Fibroblast of lung (primary cell): ENCODE measurements around the gene ARMH4. TPM values are rescaled to one million over a fixed set of nuclear protein-coding genes. Genes with fewer than 3 reads are reported as not detected.

Experiments
- DNase-seq, 2 donors: peaks; one replicate each; pipeline versions ENCODE4 v3.0.0 to v3.0.0-alpha.2; 2010; ENCODE audit warnings: low read depth in 2 of 2
- H2AFZ ChIP-seq: 2 replicates; pipeline ENCODE4 v1.5.1; 2012; ENCODE audit warnings: low read length, control low read depth, inconsistent platforms
- H3K27ac ChIP-seq: 2 replicates; pipeline ENCODE4 v1.5.1; 2011; ENCODE audit warnings: low read length, control low read depth; ENCODE audit not compliant: insufficient read depth
- H3K27me3 ChIP-seq: 2 replicates; pipeline ENCODE4 v1.5.1; 2011; ENCODE audit warnings: mild to moderate bottlenecking, low read length; ENCODE audit not compliant: control insufficient read depth, insufficient read depth
- H3K36me3 ChIP-seq: 2 replicates; pipeline ENCODE4 v1.5.1; 2011; ENCODE audit warnings: low read length; ENCODE audit not compliant: control insufficient read depth, insufficient read depth
- H3K4me1 ChIP-seq: 2 replicates; pipeline ENCODE4 v1.5.1; 2011; ENCODE audit warnings: low read length; ENCODE audit not compliant: control insufficient read depth, insufficient read depth; ENCODE audit errors: extremely low read depth
- H3K4me2 ChIP-seq: 2 replicates; pipeline ENCODE4 v1.5.1; 2011; ENCODE audit warnings: low read length, control low read depth; ENCODE audit not compliant: insufficient read depth; ENCODE audit errors: extremely low read depth
- H3K4me3 ChIP-seq, 4 experiments: fragments of 200-600 bp in 1 of 4; sonication (generic) in 1 of 4; replicated peaks in 1 of 4; 2 replicates each; pipeline ENCODE4 v1.5.1; 2011 to 2016; ENCODE audit warnings: low read length in 4 of 4, low read depth in 3 of 4, mild to moderate bottlenecking in 3 of 4, control low read depth in 2 of 4, inconsistent platforms in 1 of 4, mixed read lengths in 1 of 4; ENCODE audit not compliant: insufficient read depth in 1 of 4; ENCODE audit errors: control extremely low read depth in 1 of 4
- H3K79me2 ChIP-seq: 2 replicates; pipeline ENCODE4 v1.5.1; 2012; ENCODE audit warnings: mild to moderate bottlenecking, low read length, inconsistent platforms; ENCODE audit not compliant: control insufficient read depth, insufficient read depth
- H3K9ac ChIP-seq: 2 replicates; pipeline ENCODE4 v1.5.1; 2011; ENCODE audit warnings: mild to moderate bottlenecking, low read length, control low read depth; ENCODE audit not compliant: insufficient read depth
- H3K9me3 ChIP-seq: 2 replicates; pipeline ENCODE4 v1.5.1; 2012; ENCODE audit warnings: low read depth, low read length; ENCODE audit not compliant: control insufficient read depth, insufficient read depth
- H4K20me1 ChIP-seq: 2 replicates; pipeline ENCODE4 v1.5.1; 2011; ENCODE audit warnings: low read length; ENCODE audit not compliant: control insufficient read depth, insufficient read depth; ENCODE audit errors: extremely low read depth
- CTCF ChIP-seq, 2 donors: IDR thresholded peaks in 1 of 2; conservative IDR thresholded peaks in 1 of 2; 1 replicate in 1 of 2; 2 replicates in 1 of 2; pipeline ENCODE4 v1.5.1; 2011 to 2012; ENCODE audit warnings: low read length in 2 of 2, control low read depth in 1 of 2, inconsistent platforms in 1 of 2, low read depth in 1 of 2, mild to moderate bottlenecking in 1 of 2
- EZH2 ChIP-seq: IDR thresholded peaks from 2 replicates; pipeline ENCODE4 v1.5.1; 2012; ENCODE audit warnings: low read length, control low read depth, mild to moderate bottlenecking; ENCODE audit errors: missing control alignments
- polyA plus RNA-seq, 2 donors: library from polyadenylated mRNA; depleted of rRNA in 1 of 2; stranded (reverse) in 1 of 2; unstranded in 1 of 2; fragments of >200 nt; gene quantifications; 2 replicates each; pipeline ENCODE4 v1.2.1, GENCODE V29; 2011 to 2012; ENCODE audit warnings: missing spikeins in 1 of 2
- total RNA-seq: library from RNA; depleted of rRNA; stranded (reverse); fragments of >200 nt; gene quantifications from 2 replicates; pipeline ENCODE4 v1.2.1, GENCODE V29; 2014

Gene ARMH4
- total and polyA plus RNA-seq, 2 donors (not counting 1 experiment from before 2014, with no cell fraction given): 6.3 to 6.8 TPM

DNA sequence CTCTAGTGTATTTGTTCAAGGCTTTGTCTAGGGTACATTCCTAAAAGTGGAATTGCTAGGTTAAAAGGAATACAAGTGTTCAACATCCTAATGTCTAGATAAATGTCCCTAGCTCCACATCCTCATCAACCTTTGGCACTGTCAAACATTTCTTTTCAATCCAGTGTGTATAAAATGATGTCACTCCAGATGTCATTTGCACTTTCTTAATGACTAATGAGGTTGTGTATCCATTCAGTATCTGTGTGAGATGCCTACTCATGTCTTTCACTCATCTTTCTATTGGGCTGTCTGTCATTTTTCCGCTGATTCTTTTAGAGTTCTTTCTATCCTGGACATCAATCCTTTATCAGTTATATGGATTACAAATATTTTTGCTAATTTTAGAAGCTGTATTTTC lies 43.3 kb downstream of the ARMH4 start:
- Histone ChIP-seq H3K36me3 (no peaks in the 10 kb centered on the region), H2AFZ (no peak overlapping the region), H4K20me1 (no peaks in the 10 kb centered on the region), H3K4me2 (no peak overlapping the region), H3K27me3 (peaks cover 4% of the 10 kb centered on the region), H3K4me1 (no peaks in the 10 kb centered on the region), H3K9ac (no peak overlapping the region), H3K4me3 (no peak overlapping the region), H3K79me2 (no peaks in the 10 kb centered on the region), H3K27ac (no peak overlapping the region), H3K9me3 (no peaks in the 10 kb centered on the region)
- no peak for TF ChIP-seq CTCF (conservative IDR thresholded peaks at IDR 0.05 in 1 of 2, IDR thresholded peaks at IDR 0.05 in 1 of 2; ENCODE audit: low read depth in 1 of 2, low read length in 2 of 2)
- TF ChIP-seq EZH2: no peak
- DNase-seq: no peak

GRCh38 chr14:58107947-58108552 lies 44.0 kb downstream of the ARMH4 start:
- Histone ChIP-seq H3K4me1 (no peaks in the 10 kb centered on the region), H3K4me2 (no peak overlapping the region), H2AFZ (no peak overlapping the region), H3K27me3 (peaks cover 4% of the 10 kb centered on the region), H3K36me3 (no peaks in the 10 kb centered on the region), H3K9me3 (no peaks in the 10 kb centered on the region), H3K9ac (no peak overlapping the region), H4K20me1 (no peaks in the 10 kb centered on the region), H3K4me3 (no peak overlapping the region), H3K79me2 (no peaks in the 10 kb centered on the region), H3K27ac (no peak overlapping the region)
- TF ChIP-seq EZH2 (no peak), CTCF (conservative IDR thresholded peaks at IDR 0.05 in 1 of 2, IDR thresholded peaks at IDR 0.05 in 1 of 2; ENCODE audit: low read depth in 1 of 2, low read length in 2 of 2) (peak; percentile 80 to 87)
- peak; percentile 64 to 88 for DNase-seq

GRCh38 chr14:58107041-58107440 lies 45.0 kb downstream of the ARMH4 start:
- Histone ChIP-seq H3K4me3 (no peak overlapping the region), H4K20me1 (no peaks in the 10 kb centered on the region)
- DNase-seq: no peak

More at GRCh38 chr14:58107041-58107440, 45.0 kb downstream of the ARMH4 start:
- no peaks in the 10 kb centered on the region for H3K4me1 ChIP-seq
- no peaks in the 10 kb centered on the region for H3K36me3 ChIP-seq
- TF ChIP-seq CTCF (conservative IDR thresholded peaks at IDR 0.05 in 1 of 2, IDR thresholded peaks at IDR 0.05 in 1 of 2; ENCODE audit: low read depth in 1 of 2, low read length in 2 of 2) (no peak), EZH2 (no peak)
- H2AFZ ChIP-seq: no peak overlapping the region
- no peak overlapping the region for H3K27ac ChIP-seq
- H3K9me3 ChIP-seq: no peaks in the 10 kb centered on the region
- H3K27me3 ChIP-seq: peaks cover 4% of the 10 kb centered on the region
- no peak overlapping the region for H3K9ac ChIP-seq
- H3K79me2 ChIP-seq: no peaks in the 10 kb centered on the region
- no peak overlapping the region for H3K4me2 ChIP-seq
